OCI-M1 (cell line): ENCODE measurements around the gene KLHDC4.
A peak's percentile ranks its signal among the peaks of the same experiment; 100 is the strongest.
"Not testable (repeated sequence)": the region's sequence is repeated elsewhere in the genome, so short reads cannot be mapped to it uniquely, and the experiment has no call there.

Experiments used
- DNase-seq: peaks from one replicate; lab custom pipeline; 2025; lab: John Stamatoyannopoulos, UW

Gene KLHDC4

GRCh38 chr16:87742781-87743490 is 22.9 kb downstream of the KLHDC4 start:
- DNase-seq: no peak

- DNase-seq: no peak
These were observed 23.9 kb downstream of the KLHDC4 start for GRCh38 chr16:87741700-87742415.

DNA sequence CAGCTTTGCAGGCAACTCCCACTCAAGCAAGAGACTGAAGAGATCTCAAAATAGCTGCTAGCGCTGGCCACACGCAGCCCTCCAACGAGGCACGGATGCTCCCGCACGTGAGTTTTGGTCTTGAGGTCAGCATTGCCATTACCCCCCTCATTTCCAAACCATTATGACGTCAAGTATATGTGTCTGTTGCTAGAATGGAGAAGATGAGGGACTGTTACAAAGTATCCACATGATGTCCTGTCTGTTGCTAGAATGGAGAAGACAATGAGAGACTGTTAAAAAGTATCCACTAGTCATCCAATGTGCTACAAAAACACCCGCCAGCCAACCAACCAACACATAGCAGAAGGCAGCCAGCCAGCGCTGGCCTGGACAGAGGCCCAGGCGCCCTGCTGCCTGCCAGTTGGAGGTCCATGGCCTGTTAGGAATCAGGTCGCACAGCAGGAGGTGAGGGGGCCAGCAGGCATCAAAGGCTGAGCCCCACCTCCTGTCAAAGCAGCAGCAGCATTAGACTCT is 24.8 kb downstream of the KLHDC4 start:
- no peak for DNase-seq

- no peak for DNase-seq
These were observed 25.3 kb downstream of the KLHDC4 start for GRCh38 chr16:87740441-87740840.

DNA sequence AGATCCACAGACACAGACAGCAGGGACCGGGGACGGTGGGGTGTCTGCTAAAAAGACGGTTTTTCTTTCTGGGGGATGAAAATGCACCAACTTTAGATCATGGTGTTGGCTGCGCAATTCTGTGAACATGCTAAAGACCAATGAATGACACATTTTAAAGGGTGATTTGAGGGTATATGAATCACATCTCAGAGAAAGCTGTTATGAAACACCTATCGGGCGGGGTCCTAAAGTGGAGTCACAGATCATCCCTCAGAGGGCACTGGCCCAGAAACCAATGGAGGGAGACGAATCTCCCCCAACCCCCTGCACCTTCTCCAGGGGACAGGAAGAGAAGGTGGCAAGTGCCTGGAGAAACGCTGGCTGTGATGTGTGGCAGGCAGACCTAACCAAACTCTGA is 26.0 kb downstream of the KLHDC4 start:
- DNase-seq: no peak

DNA sequence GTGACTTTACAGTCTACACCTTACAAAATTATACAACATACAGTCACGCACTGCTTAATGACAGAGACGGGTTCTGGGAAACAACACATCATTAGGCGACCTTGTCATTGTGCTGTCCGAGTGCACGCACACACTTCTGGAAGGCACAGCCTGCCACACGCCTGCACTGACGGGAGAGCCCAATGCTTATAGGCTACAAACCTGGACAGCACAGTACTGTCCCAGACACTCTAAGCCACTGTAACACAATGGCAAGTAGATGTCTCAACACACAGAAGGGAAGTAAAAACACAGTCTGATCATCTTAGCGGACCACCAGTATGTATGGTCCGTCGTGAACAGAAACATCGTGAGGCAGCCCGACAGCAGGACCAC is 29.8 kb downstream of the KLHDC4 start:
- DNase-seq: no peak

- DNase-seq: no peak
These were observed 30.3 kb downstream of the KLHDC4 start for GRCh38 chr16:87735270-87736007.

DNA sequence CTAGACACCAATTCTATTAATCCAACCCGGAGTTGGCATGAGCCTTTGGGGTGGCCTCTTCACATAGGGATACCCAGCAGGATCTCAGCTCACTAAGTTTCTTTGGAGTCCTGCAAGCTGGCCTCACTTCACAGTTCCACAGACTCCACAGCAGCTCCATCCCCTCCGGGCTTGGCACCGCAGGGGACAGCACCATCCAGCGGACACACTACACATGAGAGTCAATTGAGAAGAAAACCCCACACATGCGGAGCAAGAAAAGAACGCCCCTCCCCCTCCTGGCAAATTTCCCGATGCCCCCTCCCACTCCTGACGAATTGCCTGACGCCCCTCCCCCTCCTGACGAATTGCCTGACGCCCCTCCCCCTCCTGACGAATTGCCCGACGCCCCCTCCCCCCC is 31.1 kb downstream of the KLHDC4 start:
- DNase-seq: no peak

- no peak for DNase-seq
These were observed 32.6 kb downstream of the KLHDC4 start for GRCh38 chr16:87733190-87733589.

DNA sequence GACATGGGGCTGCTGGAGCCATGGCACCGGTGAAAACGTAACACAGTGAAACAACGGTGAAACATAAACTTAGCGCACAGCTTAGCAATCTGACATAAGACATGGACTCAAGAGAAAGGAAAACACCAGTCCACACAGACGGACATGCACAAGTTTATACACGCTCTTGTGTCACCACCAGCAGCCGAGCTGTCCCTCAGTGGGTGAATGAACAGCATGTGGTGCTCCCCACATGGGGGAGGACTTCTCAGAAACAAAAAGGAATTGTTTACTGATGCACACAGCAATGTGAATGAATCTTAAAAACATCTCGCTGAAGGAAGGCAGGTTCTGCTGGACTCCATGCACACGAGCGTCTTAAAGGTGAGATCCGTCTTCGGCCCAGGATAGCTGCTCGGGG is 34.2 kb downstream of the KLHDC4 start:
- DNase-seq: no peak

DNA sequence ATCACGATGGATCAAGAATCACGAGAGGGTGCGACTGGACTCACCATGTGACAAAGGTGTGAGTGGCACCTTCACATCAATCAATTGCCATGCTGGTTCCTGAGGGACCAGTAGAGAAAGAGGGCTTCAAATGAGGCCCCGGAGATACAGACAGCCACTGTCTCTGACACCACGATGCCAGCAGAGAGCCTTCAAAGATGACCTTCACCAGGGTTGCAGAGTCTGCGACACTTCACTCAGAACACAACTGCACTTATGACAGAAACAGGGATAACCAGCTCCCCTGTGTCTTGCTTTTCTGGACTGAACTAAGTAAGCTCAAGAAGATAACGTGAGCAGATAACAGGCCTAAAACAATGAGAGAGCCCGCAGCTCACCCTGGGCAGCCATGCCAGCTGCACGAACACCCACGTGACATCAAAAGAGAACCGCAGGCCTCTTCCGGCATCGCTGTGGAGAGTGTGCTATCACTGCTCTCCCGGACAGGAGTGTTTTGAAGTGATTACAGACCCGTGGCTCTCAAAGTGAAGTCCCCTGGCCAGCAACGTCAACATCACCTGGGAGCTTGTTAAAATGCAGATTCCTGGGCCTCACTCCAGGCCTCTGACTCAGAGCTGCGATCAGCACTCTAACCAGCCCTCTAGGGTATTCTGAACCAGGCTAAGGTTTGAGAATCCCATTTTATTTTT is 36.4 kb downstream of the KLHDC4 start:
- no peak for DNase-seq

GRCh38 chr16:87728026-87728425 is 37.8 kb downstream of the KLHDC4 start:
- DNase-seq: no peak

DNA sequence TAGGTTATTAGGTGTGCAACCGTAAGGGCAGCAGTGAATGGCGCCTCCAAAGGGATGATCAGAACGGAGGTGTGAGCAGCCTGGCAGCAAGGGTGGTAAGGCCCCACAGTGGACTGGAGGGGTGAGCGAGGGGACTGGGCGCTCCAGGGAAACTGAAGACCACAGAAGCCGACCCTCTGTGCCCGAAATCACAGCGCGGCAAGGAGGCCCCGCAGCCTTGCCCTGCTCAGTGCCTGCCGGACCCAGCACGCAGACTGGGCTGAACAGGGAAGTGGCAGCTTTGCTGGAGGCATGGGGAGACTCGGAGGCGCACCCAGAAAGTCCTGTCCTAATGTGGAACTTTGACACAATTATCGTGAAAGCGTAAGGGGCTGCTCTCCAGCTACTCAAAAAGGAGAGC is 38.4 kb downstream of the KLHDC4 start:
- DNase-seq: no peak

- not testable (repeated sequence) for DNase-seq
These were observed 39.2 kb downstream of the KLHDC4 start for GRCh38 chr16:87726577-87726976.

DNA sequence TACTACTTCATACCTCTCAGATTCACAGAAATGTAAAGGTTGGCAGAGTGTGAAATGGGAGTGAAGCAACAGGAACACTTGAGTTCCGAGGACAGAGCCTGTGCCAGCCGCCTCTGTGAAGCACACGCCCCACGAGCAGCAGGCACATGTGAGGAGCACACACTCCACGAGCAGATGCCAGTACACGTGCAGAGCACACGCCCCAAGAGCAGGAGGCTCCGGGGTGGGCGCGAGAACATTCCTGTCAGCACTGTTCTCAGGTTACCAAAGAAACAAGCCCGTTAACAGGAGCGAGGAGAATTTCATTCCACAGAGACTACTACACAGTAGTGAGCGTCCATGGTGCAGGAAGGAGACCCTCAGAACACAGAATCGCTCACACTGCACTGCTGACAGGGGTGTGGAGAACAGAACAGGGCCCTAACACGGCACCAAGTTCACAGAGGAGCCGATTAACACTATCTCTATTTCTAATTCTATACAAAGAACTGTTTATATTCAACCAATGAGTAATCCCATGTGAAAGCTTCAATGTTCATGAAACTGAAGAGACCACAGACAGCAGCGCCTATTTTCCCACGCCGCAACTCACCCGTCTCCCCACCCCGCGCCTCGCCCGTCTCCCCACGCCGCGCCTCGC is 40.1 kb downstream of the KLHDC4 start:
- no peak for DNase-seq

DNA sequence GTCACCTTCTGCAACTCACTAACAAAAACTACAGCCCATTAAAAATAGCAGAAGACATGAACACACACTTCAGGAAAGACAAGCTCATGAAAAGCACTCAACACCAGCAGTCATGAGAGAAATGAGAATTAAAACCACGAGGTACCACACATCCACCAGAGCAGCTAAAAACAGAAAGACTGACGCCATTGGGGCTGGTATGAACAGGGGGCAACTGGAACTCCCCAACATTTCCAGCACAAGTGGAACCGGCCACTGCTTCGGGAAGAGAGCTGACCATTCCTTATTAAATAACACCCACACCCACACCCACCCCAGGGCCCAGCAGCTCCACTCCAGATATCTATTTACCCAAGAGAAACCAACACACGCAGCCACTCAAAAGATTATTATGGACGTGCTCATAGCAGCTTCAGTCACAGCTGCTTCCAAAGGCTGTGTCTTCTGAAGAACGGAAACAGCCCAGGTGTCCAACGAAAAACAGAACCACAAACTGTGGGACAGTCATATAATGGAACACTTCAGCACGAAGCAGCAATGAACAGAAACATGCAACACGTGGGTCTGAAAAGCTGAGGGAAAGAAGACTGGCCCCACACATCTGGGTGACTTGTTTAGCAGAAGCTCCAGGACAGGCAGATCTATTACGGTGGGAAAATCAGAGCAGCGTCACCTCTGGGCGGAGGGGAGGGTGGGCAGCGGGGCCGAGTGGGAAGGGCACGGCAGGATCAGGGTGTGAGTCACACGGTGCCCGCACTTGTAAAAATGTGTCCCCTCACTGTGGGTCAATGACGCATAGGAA is 41.1 kb downstream of the KLHDC4 start:
- no peak for DNase-seq

DNA sequence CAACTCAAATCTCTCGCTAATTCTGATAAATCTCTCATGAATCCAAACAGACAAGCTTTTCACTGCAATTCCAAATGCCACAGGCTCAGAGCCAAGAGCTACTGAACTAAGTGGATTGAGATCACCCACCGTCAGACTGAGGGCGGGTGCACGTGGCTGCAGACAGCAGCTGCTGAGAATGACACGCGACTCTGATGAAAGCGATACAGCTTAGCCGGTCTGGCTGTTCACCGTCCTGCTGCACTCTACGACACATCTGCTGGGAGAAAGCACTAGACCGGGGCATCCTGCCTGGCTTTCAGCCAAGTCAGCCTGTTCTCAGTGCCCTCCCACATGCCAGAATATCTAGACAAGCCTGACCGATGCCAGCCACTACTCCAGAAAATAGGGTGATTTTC is 42.6 kb downstream of the KLHDC4 start:
- no peak for DNase-seq

GRCh38 chr16:87722590-87723225 is 43.1 kb downstream of the KLHDC4 start:
- no peak for DNase-seq

GRCh38 chr16:87721622-87722585 is 43.9 kb downstream of the KLHDC4 start:
- DNase-seq: peak; percentile 21
